Endothelial cell of umbilical vein (primary cell): ENCODE results near the gene MVK. TPM values are rescaled to one million over a fixed set of nuclear protein-coding genes. Genes with fewer than 3 reads are reported as not detected.

Experiments used
- BruUV-seq: library from RNA; stranded (reverse); fragments of 400-500 nt; replicated peaks from 2 replicates; lab custom pipeline; 2021; lab: Mats Ljungman, UMichigan
- CTCF ChIA-PET: fragments of 300-600, 350-600 bp; sonication (Branson Sonifier 250); formaldehyde crosslinking; loops from one replicate; lab custom pipeline; 2021; ENCODE audit warnings: antibody characterized with exemption, inconsistent platforms; lab: Charles Lee
- POLR2A ChIA-PET: fragments of 300-600, 350-600 bp; sonication (Branson Sonifier 250); formaldehyde crosslinking; loops from one replicate; lab custom pipeline; 2021; ENCODE audit warnings: antibody characterized with exemption, inconsistent platforms; lab: Charles Lee
- DNase-seq: peaks from one replicate; pipeline ENCODE4 v3.0.0-alpha.2; 2011; ENCODE audit warnings: low read depth, low spot score
- FAIRE-seq: peaks from 2 replicates; lab custom pipeline; 2011; peaks lifted over from hg19 to GRCh38; lab: Jason Lieb, UNC
- H2AFZ ChIP-seq: 2 replicates; pipeline ENCODE4 v1.6.0; 2012; ENCODE audit warnings: low read depth, low read length, control low read depth, inconsistent platforms
- H3K27ac ChIP-seq: 2 replicates; pipeline ENCODE4 v1.5.1; 2011; ENCODE audit warnings: low read depth, mild to moderate bottlenecking, control low read depth, low read length, moderate library complexity; ENCODE audit not compliant: insufficient read depth
- H3K27me3 ChIP-seq, 2 experiments: 2 replicates each; pipeline versions ENCODE4 v1.6.0 to v1.6.1; 2011; ENCODE audit warnings: low read length in 2 of 2, mixed read lengths in 1 of 2; ENCODE audit not compliant: control insufficient read depth in 2 of 2, insufficient read depth in 2 of 2
- H3K36me3 ChIP-seq, 2 experiments: 2 replicates in 1 of 2; 3 replicates in 1 of 2; pipeline ENCODE4 v1.5.1; 2011; ENCODE audit warnings: low read length in 2 of 2, mild to moderate bottlenecking in 1 of 2, moderate library complexity in 1 of 2; ENCODE audit not compliant: control insufficient read depth in 2 of 2, insufficient read depth in 2 of 2; ENCODE audit errors: extremely low read depth in 1 of 2
- H3K4me1 ChIP-seq: 3 replicates; pipeline ENCODE4 v1.5.1; 2011; ENCODE audit warnings: mild to moderate bottlenecking, low read length; ENCODE audit not compliant: control insufficient read depth, insufficient read depth; ENCODE audit errors: extremely low read depth
- H3K4me2 ChIP-seq: 2 replicates; pipeline ENCODE4 v1.6.1; 2011; ENCODE audit warnings: low read length, control low read depth, mixed read lengths; ENCODE audit not compliant: insufficient read depth
- H3K4me3 ChIP-seq, 3 experiments: fragments of 200-600 bp in 1 of 3; sonication (generic), shearing (Covaris generic) in 1 of 3; replicated peaks in 1 of 3; 2 replicates each; pipeline ENCODE4 v1.5.1; 2011 to 2016; ENCODE audit warnings: control low read depth in 3 of 3, low read length in 3 of 3, mild to moderate bottlenecking in 2 of 3, inconsistent platforms in 1 of 3, low read depth in 1 of 3, moderate library complexity in 1 of 3; ENCODE audit not compliant: insufficient read depth in 1 of 3
- H3K79me2 ChIP-seq: 2 replicates; pipeline ENCODE4 v1.6.0; 2012; ENCODE audit warnings: low read length, inconsistent platforms; ENCODE audit not compliant: control insufficient read depth, insufficient read depth
- H3K9ac ChIP-seq: replicated peaks from 2 replicates; pipeline ENCODE3; 2011; ENCODE audit warnings: low read length, control low read depth; ENCODE audit not compliant: insufficient read depth; ENCODE audit errors: extremely low read depth
- H3K9me1 ChIP-seq: replicated peaks from 3 replicates; pipeline ENCODE4 v1.6.0; 2011; ENCODE audit warnings: mild to moderate bottlenecking, low read length; ENCODE audit not compliant: control insufficient read depth, insufficient read depth; ENCODE audit errors: extremely low read depth
- H3K9me3 ChIP-seq: replicated peaks from 2 replicates; pipeline ENCODE4 v1.5.1; 2012; ENCODE audit warnings: low read length, inconsistent platforms; ENCODE audit not compliant: control insufficient read depth, insufficient read depth
- H4K20me1 ChIP-seq: replicated peaks from 2 replicates; pipeline ENCODE3; 2011; ENCODE audit warnings: mild to moderate bottlenecking, low read length; ENCODE audit not compliant: control insufficient read depth, insufficient read depth; ENCODE audit errors: extremely low read depth
- CTCF ChIP-seq, 2 donors: IDR thresholded peaks; 1 replicate in 1 of 2; 2 replicates in 1 of 2; pipeline ENCODE4 v1.5.1; 2011; ENCODE audit warnings: low read length in 2 of 2, mild to moderate bottlenecking in 2 of 2, moderate library complexity in 2 of 2, control low read depth in 1 of 2, inconsistent platforms in 1 of 2, low read depth in 1 of 2; ENCODE audit not compliant: insufficient read depth in 1 of 2; ENCODE audit errors: extremely low read depth in 1 of 2
- EZH2 ChIP-seq: IDR thresholded peaks from 2 replicates; pipeline ENCODE4 v1.6.1; 2012; ENCODE audit warnings: borderline replicate concordance, low read depth, mild to moderate bottlenecking, moderate library complexity, low read length, inconsistent platforms; ENCODE audit not compliant: severe bottlenecking
- FOS ChIP-seq: IDR thresholded peaks from 2 replicates; pipeline ENCODE4 v1.6.1; 2011; ENCODE audit warnings: mild to moderate bottlenecking, low read length, moderate library complexity, borderline replicate concordance; ENCODE audit not compliant: insufficient read depth
- GATA2 ChIP-seq: IDR thresholded peaks from 2 replicates; pipeline ENCODE4 v1.7.0; 2011; ENCODE audit warnings: low read depth, mild to moderate bottlenecking, moderate library complexity, mixed read lengths, low read length; ENCODE audit not compliant: insufficient read length, insufficient read depth
- JUN ChIP-seq: IDR thresholded peaks from 2 replicates; pipeline ENCODE4 v1.6.1; 2011; ENCODE audit warnings: borderline replicate concordance, low read depth; ENCODE audit not compliant: insufficient read length, insufficient read depth
- MAX ChIP-seq: IDR thresholded peaks from 2 replicates; pipeline ENCODE4 v1.6.1; 2011; ENCODE audit not compliant: insufficient read depth, insufficient read length
- MYC ChIP-seq: IDR thresholded peaks from one replicate; pipeline ENCODE4 v1.6.1; 2011; ENCODE audit warnings: mild to moderate bottlenecking, low read depth, low read length
- POLR2A ChIP-seq: IDR thresholded peaks from 2 replicates; pipeline ENCODE4 v1.6.1; 2012; ENCODE audit warnings: low read depth, mild to moderate bottlenecking, control low read depth, low read length
- POLR2AphosphoS5 ChIP-seq: IDR thresholded peaks from 2 replicates; pipeline ENCODE4 v1.6.1; 2012; ENCODE audit warnings: low read depth, mild to moderate bottlenecking, control low read depth, low read length, moderate library complexity; ENCODE audit not compliant: insufficient read depth
- dilution Hi-C: fragments of 300-500 bp; cut with MboI; formaldehyde crosslinking; loops from one replicate; pipeline ENCODE4 v1.15.0; 2019; ENCODE audit warnings: low sequenced_read_pairs; ENCODE audit not compliant: extremely low pct_ligation_motif_present
- intact Hi-C: fragments of 100-400 bp; cut with micrococcal nuclease; formaldehyde crosslinking; loops from one replicate; pipeline ENCODE4 v1.10.0; 2022
- polyA plus RNA-seq, 4 experiments: library from polyadenylated mRNA; depleted of rRNA in 3 of 4; stranded (reverse) in 3 of 4; unstranded in 1 of 4; fragments of >200 nt; gene quantifications; 2 replicates each; pipeline versions ENCODE4 v1.2.1 to v1.2.3, GENCODE V29; 2011 to 2012; ENCODE audit warnings: missing spikeins in 1 of 4
- total RNA-seq: library from RNA; stranded (reverse); gene quantifications from 2 replicates; pipeline ENCODE4 v1.2.3, GENCODE V29; 2021

MVK gene
- total and polyA plus RNA-seq, 2 donors (not counting 3 experiments of a cell fraction or from before 2014, with no cell fraction given), result 32.6 to 42.6 TPM

DNA sequence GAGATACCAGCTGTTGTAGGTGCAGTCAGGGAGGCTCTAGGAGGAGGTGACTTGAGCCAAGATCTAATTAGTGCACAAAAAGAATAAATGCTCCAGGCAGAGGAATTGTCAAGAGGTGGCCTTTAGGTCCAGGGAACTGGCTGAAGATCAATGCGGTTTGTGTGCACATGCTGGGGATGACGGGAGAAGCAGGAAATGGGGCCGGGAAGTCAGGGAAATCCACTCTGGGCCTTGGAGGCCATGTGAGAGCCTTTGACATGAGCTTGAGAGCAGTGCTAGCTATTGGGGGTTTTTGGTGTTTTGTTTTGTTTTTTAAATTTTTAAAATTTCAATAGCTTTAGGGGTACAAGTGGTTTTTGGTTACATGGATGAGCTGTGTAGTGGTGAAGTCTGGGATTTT lies 67.4 kb downstream of the MVK start:
- BruUV-seq, result no TSS peak
- TF ChIP-seq FOS (no peak), JUN (no peak), GATA2 (no peak), CTCF (IDR thresholded peaks at IDR 0.05; ENCODE audit: extremely low read depth in 1 of 2, insufficient read depth in 1 of 2, low read depth in 1 of 2, low read length in 2 of 2) (no peak), POLR2A (no peak), POLR2AphosphoS5 (no peak), MAX (no peak), MYC (no peak), EZH2 (no peak)
- intact Hi-C loops (no loop called here), dilution Hi-C loops (no loop called here)
- no peak for FAIRE-seq
- H3K4me2 ChIP-seq, result no peak overlapping the region
- ChIA-PET POLR2A (no interaction called here), CTCF (interaction anchor here (0.7 kb wide), 2 partner anchors 9 to 44 kb away, joined by 3 read pairs; no protein-coding TSS in a partner anchor)
- H3K9ac ChIP-seq, result no peak overlapping the region
- H3K4me1 ChIP-seq, result no peaks in the 10 kb centered on the region
- no peaks in the 10 kb centered on the region for H3K9me1 ChIP-seq
- no peak for DNase-seq
- no peak overlapping the region for H3K4me3 ChIP-seq
- H3K36me3 ChIP-seq, result no peaks in the 10 kb centered on the region
- H3K27ac ChIP-seq, result no peak overlapping the region
- no peaks in the 10 kb centered on the region for H3K27me3 ChIP-seq
- no peaks in the 10 kb centered on the region for H3K79me2 ChIP-seq
- H3K9me3 ChIP-seq, result no peaks in the 10 kb centered on the region
- H2AFZ ChIP-seq, result no peak overlapping the region
- no peaks in the 10 kb centered on the region for H4K20me1 ChIP-seq
